Measurements from ENCODE around the gene GTF3C5. TPM values are rescaled to one million over a fixed set of nuclear protein-coding genes. Genes with fewer than 3 reads are reported as not detected.
"Not testable (repeated sequence)": the region's sequence is repeated elsewhere in the genome, so short reads cannot be mapped to it uniquely, and the experiment has no call there.

GTF3C5 gene
- total RNA-seq, 1 donor from 2014 or later: 31.0 TPM

DNA sequence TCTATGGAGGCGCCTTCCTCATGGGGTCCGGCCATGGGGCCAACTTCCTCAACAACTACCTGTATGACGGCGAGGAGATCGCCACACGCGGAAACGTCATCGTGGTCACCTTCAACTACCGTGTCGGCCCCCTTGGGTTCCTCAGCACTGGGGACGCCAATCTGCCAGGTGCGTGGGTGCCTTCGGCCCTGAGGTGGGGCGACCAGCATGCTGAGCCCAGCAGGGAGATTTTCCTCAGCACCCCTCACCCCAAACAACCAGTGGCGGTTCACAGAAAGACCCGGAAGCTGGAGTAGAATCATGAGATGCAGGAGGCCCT, 34.2 kb downstream of the GTF3C5 start:
- DNase-seq (ENCODE audit: low spot score in 2 of 2): no peak
- FAIRE-seq: no peak

DNA sequence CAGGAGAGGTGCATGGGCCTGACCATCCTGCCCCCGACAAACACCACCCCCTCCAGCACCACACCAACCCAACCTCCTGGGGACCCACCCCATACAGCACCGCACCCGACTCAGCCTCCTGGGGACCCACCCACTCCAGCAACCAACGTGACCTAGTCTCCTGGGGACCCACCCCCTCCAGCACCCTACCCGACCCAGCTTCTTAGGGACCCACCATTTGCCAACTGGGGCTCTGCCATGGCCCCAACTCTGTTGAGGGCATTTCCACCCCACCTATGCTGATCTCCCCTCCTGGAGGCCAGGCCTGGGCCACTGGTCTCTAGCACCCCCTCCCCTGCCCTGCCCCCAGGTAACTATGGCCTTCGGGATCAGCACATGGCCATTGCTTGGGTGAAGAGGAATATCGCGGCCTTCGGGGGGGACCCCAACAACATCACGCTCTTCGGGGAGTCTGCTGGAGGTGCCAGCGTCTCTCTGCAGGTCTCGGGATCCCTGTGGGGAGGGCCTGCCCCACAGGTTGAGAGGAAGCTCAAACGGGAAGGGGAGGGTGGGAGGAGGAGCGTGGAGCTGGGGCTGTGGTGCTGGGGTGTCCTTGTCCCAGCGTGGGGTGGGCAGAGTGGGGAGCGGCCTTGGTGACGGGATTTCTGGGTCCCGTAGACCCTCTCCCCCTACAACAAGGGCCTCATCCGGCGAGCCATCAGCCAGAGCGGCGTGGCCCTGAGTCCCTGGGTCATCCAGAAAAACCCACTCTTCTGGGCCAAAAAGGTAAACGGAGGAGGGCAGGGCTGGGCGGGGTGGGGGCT, 35.6 kb downstream of the GTF3C5 start:
- DNase-seq (ENCODE audit: low spot score in 2 of 2): no peak
- no peak for FAIRE-seq

DNA sequence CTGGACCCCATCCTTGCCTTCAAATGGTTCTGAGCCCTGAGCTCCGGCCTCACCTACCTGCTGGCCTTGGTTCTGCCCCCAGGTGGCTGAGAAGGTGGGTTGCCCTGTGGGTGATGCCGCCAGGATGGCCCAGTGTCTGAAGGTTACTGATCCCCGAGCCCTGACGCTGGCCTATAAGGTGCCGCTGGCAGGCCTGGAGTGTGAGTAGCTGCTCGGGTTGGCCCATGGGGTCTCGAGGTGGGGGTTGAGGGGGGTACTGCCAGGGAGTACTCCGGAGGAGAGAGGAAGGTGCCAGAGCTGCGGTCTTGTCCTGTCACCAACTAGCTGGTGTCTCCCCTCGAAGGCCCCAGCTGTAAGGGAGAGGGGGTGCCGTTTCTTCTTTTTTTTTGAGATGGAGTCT, 36.2 kb downstream of the GTF3C5 start:
- DNase-seq (ENCODE audit: low spot score in 2 of 2) (no peak), FAIRE-seq (no peak)

DNA sequence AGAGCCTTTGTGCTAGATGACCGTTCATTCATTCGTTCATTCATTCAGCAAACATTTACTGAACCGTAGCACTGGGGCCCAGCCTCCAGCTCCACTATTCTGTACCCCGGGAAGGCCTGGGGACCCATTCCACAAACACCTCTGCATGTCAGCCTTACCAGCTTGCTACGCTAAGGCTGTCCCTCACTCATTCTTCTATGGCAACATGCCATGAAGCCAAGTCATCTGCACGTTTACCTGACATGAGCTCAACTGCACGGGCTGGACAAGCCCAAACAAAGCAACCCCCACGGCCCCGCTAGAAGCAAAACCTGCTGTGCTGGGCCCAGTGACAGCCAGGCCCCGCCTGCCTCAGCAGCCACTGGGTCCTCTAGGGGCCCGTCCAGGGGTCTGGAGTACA, 37.0 kb downstream of the GTF3C5 start:
- no peak for FAIRE-seq
- no peak for DNase-seq (ENCODE audit: low spot score in 2 of 2)

DNA sequence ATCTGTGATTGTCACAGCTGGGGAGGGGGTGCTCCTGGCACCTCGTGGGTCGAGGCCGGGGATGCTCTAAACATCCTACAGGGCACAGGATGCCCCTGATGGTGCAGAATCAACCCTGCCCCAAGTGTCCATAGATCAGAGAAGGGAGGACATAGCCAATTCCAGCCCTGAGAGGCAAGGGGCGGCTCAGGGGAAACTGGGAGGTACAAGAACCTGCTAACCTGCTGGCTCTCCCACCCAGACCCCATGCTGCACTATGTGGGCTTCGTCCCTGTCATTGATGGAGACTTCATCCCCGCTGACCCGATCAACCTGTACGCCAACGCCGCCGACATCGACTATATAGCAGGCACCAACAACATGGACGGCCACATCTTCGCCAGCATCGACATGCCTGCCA, 37.6 kb downstream of the GTF3C5 start:
- FAIRE-seq; DNase-seq (ENCODE audit: low spot score in 2 of 2): not testable (repeated sequence)

DNA sequence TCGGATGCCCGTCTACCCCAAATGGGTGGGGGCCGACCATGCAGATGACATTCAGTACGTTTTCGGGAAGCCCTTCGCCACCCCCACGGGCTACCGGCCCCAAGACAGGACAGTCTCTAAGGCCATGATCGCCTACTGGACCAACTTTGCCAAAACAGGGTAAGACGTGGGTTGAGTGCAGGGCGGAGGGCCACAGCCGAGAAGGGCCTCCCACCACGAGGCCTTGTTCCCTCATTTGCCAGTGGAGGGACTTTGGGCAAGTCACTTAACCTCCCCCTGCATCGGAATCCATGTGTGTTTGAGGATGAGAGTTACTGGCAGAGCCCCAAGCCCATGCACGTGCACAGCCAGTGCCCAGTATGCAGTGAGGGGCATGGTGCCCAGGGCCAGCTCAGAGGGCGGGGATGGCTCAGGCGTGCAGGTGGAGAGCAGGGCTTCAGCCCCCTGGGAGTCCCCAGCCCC, 39.7 kb downstream of the GTF3C5 start:
- FAIRE-seq; DNase-seq (ENCODE audit: low spot score in 2 of 2): not testable (repeated sequence)

DNA sequence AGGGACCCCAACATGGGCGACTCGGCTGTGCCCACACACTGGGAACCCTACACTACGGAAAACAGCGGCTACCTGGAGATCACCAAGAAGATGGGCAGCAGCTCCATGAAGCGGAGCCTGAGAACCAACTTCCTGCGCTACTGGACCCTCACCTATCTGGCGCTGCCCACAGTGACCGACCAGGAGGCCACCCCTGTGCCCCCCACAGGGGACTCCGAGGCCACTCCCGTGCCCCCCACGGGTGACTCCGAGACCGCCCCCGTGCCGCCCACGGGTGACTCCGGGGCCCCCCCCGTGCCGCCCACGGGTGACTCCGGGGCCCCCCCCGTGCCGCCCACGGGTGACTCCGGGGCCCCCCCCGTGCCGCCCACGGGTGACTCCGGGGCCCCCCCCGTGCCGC, 40.2 kb downstream of the GTF3C5 start:
- FAIRE-seq; DNase-seq (ENCODE audit: low spot score in 2 of 2): not testable (repeated sequence)

DNA sequence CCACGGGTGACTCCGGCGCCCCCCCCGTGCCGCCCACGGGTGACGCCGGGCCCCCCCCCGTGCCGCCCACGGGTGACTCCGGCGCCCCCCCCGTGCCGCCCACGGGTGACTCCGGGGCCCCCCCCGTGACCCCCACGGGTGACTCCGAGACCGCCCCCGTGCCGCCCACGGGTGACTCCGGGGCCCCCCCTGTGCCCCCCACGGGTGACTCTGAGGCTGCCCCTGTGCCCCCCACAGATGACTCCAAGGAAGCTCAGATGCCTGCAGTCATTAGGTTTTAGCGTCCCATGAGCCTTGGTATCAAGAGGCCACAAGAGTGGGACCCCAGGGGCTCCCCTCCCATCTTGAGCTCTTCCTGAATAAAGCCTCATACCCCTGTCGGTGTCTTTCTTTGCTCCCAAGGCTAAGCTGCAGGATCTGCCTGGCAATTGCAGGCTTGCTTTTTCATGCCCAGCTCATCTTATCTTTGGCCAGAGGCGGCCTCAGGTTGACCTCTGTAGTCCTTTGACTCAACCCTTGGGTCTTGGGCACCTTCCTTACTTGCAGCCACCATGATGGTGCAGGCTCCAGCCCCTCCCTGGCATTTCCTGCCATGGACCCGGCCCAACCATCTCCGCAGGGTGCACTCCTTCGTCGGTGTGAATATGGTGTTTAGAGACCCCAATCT, 40.8 kb downstream of the GTF3C5 start:
- DNase-seq (ENCODE audit: low spot score in 2 of 2): no peak
- no peak for FAIRE-seq

DNA sequence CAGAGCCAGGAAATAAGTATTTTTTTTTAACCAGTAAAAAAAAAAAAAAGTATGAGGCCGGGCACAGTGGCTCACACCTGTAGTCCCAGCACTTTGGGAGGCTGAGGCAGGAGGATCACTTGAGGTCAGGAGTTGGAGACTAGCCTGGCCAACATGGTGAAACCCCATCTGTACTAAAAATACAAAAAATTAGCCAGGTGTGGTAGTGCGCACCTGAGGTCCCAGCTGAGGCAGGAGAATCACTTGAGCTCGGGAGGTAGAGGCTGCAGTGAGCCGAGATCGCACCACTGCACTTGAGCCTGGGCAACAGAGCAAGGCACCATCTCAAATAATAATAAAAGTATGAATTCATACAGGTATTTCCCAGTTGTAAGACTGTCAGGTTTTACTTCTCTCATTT, 41.4 kb downstream of the GTF3C5 start:
- DNase-seq (ENCODE audit: low spot score in 2 of 2); FAIRE-seq: not testable (repeated sequence)

DNA sequence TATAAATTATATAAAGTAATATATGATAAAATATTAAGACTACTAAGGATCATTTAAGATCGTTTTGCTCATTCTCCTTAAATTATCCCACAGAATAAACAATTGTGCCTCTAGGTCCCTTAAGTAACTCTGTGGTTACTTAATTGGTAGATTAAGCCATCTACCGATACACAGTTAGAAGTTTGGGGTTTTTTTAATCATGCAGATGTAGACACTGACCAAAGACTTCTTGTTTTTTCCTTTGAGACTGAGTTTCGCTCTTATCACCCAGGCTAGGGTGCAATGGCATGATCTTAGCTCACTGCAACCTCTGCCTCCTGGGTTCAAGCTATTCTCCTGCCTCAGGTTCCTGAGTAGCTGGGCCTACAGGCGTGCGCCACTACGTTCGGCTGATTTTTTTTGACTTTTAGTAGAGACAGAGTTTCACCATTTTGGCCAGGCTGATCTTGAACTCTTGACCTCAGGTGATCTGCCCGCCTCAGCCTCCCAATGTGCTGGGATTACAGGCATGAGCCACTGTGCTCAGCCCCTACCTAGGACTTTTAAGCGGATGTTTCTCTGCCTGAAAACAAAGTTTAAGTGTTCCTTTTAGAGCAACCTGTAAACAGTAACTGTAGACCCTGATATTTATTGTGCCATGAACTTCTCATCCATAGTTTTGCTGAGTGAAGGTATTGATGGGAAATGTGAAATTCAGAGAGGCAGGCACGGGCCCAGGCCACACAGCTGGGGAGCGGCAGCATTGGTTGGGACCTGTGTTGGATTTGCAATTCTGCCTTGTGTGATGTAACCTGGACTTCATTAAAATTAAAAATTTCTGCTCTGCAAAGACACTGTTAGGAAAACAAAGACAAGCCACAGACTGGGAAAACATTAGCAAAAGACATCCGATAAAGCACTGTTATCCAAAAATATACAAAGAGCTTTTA, 42.6 kb downstream of the GTF3C5 start:
- DNase-seq (ENCODE audit: low spot score in 2 of 2): no peak
- FAIRE-seq: no peak

DNA sequence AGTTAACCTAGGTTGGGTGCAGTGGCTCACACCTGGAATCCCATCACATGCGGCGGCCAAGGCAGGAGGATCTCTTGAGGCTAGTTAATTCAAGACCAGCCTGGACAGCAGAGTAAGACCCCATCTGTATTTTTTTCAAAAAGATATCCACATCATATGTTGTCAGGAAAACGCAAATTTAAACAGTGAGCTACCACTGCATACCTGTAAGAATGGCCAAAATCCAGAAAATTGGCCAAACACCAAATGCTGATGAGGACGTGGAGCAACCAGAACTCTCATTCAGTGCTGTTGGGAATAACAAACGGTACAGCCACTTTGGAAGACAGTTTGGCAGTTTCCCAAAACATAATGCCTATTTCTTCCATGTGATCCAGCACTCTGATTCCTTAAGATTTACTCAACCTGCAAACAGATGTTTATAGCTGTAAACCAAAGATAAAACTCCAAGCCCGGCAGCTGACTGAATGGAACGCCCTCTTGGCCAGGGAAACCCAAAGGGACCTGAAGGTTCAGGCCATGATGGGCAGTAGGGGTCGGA, 43.4 kb downstream of the GTF3C5 start:
- FAIRE-seq: no peak
- DNase-seq (ENCODE audit: low spot score in 2 of 2): no peak

DNA sequence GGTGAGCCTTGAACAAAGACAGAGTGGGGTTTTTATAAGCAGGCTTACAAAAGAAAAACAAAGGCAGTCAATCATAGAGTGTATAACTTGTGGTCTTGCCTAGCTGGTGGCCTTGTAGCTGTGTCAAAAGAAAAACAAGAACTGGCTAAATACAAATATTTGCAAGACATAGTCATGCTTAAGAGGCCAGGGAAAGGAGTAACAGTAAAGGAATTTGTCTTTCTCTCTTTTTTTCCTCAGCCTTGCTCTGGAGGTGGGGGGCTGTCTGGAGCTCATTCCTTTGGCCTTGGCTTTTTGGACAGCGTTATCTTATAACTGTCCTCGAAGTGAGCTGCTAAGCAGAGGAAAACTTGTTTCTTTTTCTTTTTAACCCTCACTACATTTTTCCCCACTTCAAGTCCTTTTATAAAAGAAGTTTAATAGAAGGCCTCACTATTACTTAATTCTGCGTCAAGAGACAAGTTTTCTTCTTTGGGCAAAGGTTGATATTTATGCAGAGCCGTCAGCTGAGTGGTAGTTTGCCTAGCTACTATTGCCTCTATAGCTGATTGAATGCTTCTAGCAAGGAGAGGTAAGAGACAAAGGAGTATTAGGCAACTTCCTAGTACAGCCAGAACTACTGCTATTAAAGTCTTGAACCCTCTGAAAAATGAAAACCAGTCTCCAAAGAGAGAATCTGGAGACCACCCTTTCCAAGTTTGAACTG, 45.3 kb downstream of the GTF3C5 start:
- no peak for FAIRE-seq
- DNase-seq (ENCODE audit: low spot score in 2 of 2): no peak

DNA sequence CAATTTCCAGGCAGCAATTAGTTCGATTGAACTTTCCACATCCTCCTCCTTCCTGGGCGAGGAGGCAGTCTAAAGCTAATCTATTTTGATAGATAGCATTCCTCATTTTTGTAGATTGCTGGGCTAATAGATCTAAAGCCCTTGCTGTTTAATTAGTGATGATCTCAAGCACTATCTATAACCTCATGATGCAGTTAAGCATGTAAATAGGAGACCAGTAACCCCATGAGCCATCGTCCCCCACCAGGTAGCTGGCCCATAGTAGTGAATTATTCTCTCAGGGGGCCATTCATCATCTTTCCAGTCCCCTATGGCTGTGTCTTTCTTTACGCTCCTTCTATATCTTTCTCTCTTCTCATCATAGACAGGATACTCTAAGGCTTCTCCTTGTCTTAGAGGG, 45.9 kb downstream of the GTF3C5 start:
- FAIRE-seq (no peak), DNase-seq (ENCODE audit: low spot score in 2 of 2) (no peak)

DNA sequence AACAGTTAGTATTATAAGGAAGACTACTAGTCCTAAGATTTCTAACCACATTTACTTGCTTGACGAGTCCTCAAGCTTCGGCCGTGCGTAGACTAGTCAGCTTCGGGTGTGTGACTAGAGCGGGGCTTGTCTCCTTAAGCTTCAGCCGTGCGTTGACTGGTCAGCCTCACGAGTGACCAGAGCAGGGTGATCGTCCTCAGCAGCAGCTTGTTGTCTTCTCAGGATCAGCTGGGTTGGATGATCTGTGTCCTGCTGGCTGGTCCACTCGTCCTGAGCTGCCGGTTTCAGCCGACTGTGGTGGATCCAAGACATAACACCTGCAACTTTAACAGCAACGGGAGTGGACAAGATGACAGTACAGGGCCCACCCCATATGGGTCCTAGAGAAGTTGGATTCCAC, 47.7 kb downstream of the GTF3C5 start:
- no peak for FAIRE-seq
- DNase-seq (ENCODE audit: low spot score in 2 of 2): no peak

DNA sequence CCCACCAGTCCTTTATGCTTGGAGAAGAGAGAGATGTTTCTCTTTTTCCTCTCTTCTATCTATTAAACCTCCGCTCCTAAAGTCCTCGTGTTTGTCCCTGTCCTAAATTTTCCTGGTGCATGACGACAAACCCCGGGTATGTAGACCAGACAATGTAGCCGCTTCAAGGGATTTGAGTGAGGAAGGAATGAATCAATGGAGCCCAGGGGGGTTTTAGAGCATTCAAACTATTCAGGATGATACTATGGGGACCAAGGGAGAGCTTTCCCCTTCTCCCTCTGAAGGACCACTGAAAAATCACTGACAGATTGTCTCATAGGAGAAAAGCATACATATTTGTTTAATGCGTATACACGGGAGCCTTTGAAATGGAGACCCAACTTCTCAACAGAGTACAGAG, 49.4 kb downstream of the GTF3C5 start:
- DNase-seq (ENCODE audit: low spot score in 2 of 2) (no peak), FAIRE-seq (no peak)

DNA sequence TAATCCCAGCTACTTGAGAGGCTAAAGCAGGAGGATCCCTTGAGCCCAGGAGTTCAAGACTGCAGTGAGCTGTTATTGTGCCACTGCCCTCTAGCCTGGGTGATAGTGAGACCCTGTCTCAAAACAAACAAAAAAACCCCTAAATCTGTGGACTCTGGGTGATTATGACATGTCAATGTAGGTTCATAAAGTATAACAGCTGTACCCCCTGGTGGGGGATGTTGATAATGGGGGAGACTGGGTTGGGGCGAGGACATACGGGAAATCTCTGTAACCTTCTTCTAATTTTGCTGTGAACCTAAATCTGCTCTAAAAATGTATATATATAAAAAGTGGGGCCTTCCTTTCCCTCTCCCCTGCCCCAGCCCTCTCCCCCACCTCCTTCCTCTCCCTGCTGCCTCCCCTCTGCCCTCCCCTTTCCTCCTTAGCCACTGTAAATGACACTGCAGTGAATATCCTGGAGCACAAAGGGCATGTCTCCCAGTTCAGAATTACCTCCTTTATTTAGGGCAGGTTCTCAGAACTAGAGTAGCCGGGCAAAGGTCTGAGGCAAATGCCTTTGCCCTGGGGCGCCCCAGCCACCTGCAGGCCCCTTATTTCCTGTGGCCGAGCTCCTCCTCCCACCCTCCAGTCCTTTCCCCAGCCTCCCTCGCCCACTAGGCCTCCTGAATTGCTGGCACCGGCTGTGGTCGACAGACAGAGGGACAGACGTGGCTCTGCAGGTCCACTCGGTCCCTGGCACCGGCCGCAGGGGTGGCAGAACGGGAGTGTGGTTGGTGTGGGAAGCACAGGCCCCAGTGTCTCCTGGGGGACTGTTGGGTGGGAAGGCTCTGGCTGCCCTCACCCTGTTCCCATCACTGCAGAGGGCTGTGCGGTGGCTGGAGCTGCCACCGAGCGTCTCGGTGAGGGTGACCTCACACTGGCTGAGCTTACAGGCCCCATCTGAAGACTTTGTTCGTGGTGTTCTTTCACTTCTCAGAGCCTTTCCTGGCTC, 50.3 kb downstream of the GTF3C5 start:
- not testable (repeated sequence) for FAIRE-seq; DNase-seq (ENCODE audit: low spot score in 2 of 2)

DNA sequence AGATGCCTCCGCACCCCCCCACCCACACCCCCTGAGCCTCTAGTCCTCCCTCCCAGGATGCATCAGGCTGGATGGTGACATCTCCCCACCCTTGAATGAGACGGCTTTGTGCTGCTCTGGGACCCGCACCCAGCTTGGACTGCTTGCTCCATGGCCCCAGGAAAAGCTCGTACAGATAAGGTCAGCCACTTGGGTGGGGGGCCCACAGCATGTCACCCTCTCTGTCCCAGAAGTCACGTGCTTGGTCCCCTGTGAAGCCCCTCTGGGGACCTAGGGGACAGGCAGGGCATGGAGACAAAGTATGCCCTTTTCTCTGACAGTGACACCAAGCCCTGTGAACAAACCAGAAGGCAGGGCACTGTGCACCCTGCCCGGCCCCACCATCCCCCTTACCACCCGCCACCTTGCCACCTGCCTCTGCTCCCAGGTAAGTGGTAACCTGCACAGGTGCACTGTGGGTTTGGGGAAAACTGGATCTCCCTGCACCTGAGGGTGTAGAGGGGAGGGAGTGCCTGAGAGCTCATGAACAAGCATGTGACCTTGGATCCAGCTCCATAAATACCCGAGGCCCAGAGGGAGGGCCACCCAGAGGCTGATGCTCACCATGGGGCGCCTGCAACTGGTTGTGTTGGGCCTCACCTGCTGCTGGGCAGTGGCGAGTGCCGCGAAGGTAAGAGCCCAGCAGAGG, 51.3 kb downstream of the GTF3C5 start:
- DNase-seq (ENCODE audit: low spot score in 2 of 2); FAIRE-seq: not testable (repeated sequence)

DNA sequence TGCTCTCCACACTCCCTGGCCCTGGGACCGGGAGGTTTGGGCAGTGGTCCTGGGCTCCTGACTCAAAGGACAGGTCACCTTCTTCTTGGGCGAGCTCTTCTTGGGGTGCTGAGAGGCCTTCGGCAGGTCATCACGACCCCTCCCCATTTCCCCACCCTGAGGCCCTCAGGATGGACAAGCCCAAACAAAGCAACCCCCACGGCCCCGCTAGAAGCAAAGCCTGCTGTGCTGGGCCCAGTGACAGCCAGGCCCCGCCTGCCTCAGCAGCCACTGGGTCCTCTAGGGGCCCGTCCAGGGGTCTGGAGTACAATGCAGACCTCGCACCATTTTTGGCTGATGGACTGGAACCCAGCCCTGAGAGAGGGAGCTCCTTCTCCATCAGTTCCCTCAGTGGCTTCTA, 52.9 kb downstream of the GTF3C5 start:
- FAIRE-seq; DNase-seq (ENCODE audit: low spot score in 2 of 2): not testable (repeated sequence)
